Vagina (tissue), 2 donors: ENCODE measurements around the gene ROGDI. TPM values are rescaled to one million over a fixed set of nuclear protein-coding genes. Genes with fewer than 3 reads are reported as not detected.

Experiments
- DNase-seq, 2 donors: peaks; one replicate each; pipeline ENCODE4 v3.0.0-alpha.2; 2017; ENCODE audit errors: extremely low spot score in 2 of 2
- H3K27ac ChIP-seq: fragments of 200-600 bp; sonication (generic); one replicate; pipeline ENCODE4 v1.5.1; 2019
- H3K27me3 ChIP-seq: fragments of 200-600 bp; sonication (generic); one replicate; pipeline ENCODE4 v1.5.1; 2019
- H3K36me3 ChIP-seq, 2 donors: fragments of 200-600 bp; sonication (generic); one replicate each; pipeline ENCODE4 v1.5.1; 2017 to 2019
- H3K4me1 ChIP-seq: fragments of 200-600 bp; sonication (generic); one replicate; pipeline ENCODE4 v1.5.1; 2019
- H3K4me3 ChIP-seq, 2 donors: fragments of 200-600 bp; sonication (generic); 1 replicate in 1 of 2; 2 replicates in 1 of 2; pipeline ENCODE4 v1.5.1; 2016 to 2019
- H3K9me3 ChIP-seq: fragments of 200-600 bp; sonication (generic); one replicate; pipeline ENCODE4 v1.5.1; 2019
- CTCF ChIP-seq, 3 experiments: fragments of 450-650 bp in 2 of 3; fragments of 200-600 bp in 1 of 3; sonication (generic) in 1 of 3; IDR thresholded peaks; one replicate each; pipeline ENCODE4 v1.5.1; 2017 to 2019; ENCODE audit warnings: antibody characterized with exemption in 3 of 3, mild to moderate bottlenecking in 2 of 3, moderate library complexity in 2 of 3
- POLR2A ChIP-seq, 2 donors: fragments of 450-650 bp; IDR thresholded peaks; one replicate each; pipeline ENCODE4 v1.6.1; 2017; ENCODE audit warnings: antibody characterized with exemption in 2 of 2, mild to moderate bottlenecking in 2 of 2, moderate library complexity in 2 of 2
- POLR2AphosphoS5 ChIP-seq, 2 donors: sonication (generic); formaldehyde crosslinking; IDR thresholded peaks; one replicate each; pipeline ENCODE4 v1.9.0; 2017; ENCODE audit warnings: antibody characterized with exemption in 2 of 2, mild to moderate bottlenecking in 2 of 2, low read depth in 1 of 2; ENCODE audit not compliant: insufficient read depth in 1 of 2
- intact Hi-C: fragments of 100-400 bp; cut with DNase I; formaldehyde crosslinking; loops from one replicate; pipeline ENCODE4 v1.15.1; 2023
- total RNA-seq: library from RNA; depleted of rRNA; stranded (reverse); fragments of >200 nt; gene quantifications from one replicate; pipeline ENCODE4 v1.2.3, GENCODE V29; 2016

ROGDI gene
- total RNA-seq, 1 donor from 2014 or later: 14.0 TPM

DNA sequence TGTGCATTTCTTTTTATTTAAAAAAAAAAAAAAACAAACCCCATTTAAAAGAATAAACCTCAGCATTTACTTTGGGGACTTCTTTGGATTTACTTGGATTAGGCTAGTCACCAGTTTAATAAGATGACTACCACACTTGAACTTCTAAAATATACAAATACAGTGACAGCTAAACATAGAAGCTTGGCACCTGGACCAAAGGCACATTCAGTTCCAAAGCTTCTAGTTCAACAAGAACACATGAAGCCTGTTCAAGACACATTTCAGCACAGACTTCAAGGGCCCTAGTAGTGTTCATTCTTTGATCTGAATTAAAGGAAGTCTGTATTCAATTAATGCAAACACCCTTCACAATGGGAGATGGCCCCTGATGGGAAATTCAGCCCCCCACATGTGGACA, 11.6 kb upstream of the ROGDI start:
- no peak for DNase-seq
- intact Hi-C loops: no loop called here
- H3K4me3 ChIP-seq: no peak overlapping the region
- H3K36me3 ChIP-seq: peaks cover 0 to 90% of the 10 kb centered on the region in 2 donors
- TF ChIP-seq POLR2A (IDR thresholded peaks at IDR 0.05) (no peak), POLR2AphosphoS5 (IDR thresholded peaks at IDR 0.05; ENCODE audit: insufficient read depth in 1 of 2, low read depth in 1 of 2) (no peak)
- H3K9me3 ChIP-seq: no peaks in the 10 kb centered on the region
- H3K4me1 ChIP-seq: no peaks in the 10 kb centered on the region
- no peak overlapping the region for H3K27ac ChIP-seq
- H3K27me3 ChIP-seq: no peaks in the 10 kb centered on the region

DNA sequence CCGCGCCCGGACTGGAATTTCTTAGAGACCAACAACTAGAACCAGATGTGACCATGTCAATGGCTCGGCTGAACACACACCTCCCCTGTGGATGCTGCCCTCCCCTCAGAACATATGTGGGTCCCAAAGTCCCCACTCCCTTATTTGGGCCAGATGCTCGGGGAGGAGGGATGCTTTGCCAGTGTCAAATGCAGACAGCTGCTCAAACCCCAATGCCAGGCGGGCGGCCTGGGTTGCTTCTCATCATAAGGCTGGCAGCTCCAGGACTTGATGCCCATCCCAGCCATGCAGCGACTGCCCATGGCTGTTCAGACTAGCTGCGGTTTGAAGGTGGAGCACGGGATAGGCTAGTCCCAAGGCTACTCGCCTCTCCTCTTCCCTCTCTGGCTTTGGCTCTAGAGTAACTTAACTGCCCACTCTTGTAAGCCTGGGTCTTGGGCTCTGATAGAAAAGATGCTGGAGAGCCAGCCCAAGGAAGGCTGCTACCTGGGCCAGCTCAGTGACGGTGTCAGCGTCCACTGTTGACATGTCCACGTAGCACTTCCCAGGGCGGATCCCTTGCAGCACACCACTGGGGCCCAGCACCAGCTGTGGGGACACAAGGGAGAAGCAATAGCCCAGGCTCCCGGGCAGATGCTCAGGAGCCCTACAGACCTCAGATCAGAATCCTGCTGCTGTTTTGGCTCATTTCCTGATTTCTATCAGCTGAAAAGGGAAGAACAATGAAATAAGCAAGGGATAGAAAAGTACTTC, 11.0 kb upstream of the ROGDI start:
- no peaks in the 10 kb centered on the region for H3K27me3 ChIP-seq
- intact Hi-C loops: no loop called here
- TF ChIP-seq POLR2A (IDR thresholded peaks at IDR 0.05): no peak
- TF ChIP-seq CTCF (IDR thresholded peaks at IDR 0.05): no peak
- TF ChIP-seq POLR2AphosphoS5 (IDR thresholded peaks at IDR 0.05; ENCODE audit: insufficient read depth in 1 of 2, low read depth in 1 of 2): no peak
- H3K27ac ChIP-seq: no peak overlapping the region
- H3K36me3 ChIP-seq: peaks cover 0 to 86% of the 10 kb centered on the region in 2 donors
- no peak for DNase-seq
- no peak overlapping the region for H3K4me3 ChIP-seq
- no peaks in the 10 kb centered on the region for H3K9me3 ChIP-seq
- H3K4me1 ChIP-seq: no peaks in the 10 kb centered on the region

DNA sequence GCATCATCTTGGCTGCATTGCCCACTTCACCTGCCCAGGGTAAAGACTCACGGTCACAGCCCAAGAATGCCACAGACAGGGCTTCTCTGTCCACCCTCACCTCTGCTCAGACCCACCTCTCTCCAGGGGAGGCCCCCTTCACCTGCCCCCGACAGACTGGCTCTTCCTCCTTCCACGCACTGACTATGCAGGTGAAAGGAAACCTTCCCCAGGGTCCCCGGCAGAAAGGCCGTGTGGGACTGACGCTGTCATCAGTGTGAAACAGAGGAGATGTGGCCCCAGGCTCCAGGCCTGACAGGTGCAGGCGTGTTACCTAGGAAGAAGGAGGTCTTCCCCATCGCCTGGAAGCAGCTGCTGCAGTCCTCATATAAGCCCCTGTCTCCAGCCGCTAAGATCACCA, 9.3 kb upstream of the ROGDI start:
- Histone ChIP-seq H3K9me3 (no peaks in the 10 kb centered on the region), H3K27ac (no peak overlapping the region), H3K4me3 (no peak overlapping the region), H3K36me3 (peaks cover 0 to 83% of the 10 kb centered on the region in 2 donors), H3K27me3 (no peaks in the 10 kb centered on the region), H3K4me1 (no peaks in the 10 kb centered on the region)
- DNase-seq: no peak
- intact Hi-C loops: no loop called here
- no peak for TF ChIP-seq POLR2AphosphoS5 (IDR thresholded peaks at IDR 0.05; ENCODE audit: insufficient read depth in 1 of 2, low read depth in 1 of 2)
- no peak for TF ChIP-seq POLR2A (IDR thresholded peaks at IDR 0.05)
- no peak for TF ChIP-seq CTCF (IDR thresholded peaks at IDR 0.05)

GRCh38 chr16:4811242-4811641, 8.8 kb upstream of the ROGDI start:
- Histone ChIP-seq H3K27me3 (no peaks in the 10 kb centered on the region), H3K4me3 (no peak overlapping the region), H3K9me3 (no peaks in the 10 kb centered on the region), H3K27ac (no peak overlapping the region), H3K36me3 (peaks cover 0 to 81% of the 10 kb centered on the region in 2 donors), H3K4me1 (no peaks in the 10 kb centered on the region)
- TF ChIP-seq POLR2AphosphoS5 (IDR thresholded peaks at IDR 0.05; ENCODE audit: insufficient read depth in 1 of 2, low read depth in 1 of 2) (no peak), CTCF (IDR thresholded peaks at IDR 0.05) (no peak), POLR2A (IDR thresholded peaks at IDR 0.05) (no peak)
- DNase-seq: no peak
- intact Hi-C loops: no loop called here

DNA sequence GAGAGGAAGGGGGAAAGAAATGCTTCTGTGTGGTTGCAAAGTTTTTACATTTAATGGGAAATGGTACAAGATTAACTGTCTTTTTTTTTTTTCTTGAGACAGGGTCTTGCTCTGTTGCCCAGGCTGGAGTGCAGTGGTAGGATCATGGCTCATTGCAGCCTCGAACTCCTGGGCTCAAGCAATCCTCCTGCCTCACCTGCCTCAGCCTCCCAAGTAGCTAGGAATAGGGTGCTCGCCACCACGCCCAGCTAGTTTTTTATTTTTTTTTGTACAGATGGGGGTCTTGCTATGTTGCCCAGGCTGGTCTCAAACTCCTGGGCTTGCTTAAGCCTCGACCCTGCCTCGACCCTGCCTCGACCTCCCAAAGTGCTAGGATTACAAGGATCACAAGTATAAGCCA, 3.8 kb upstream of the ROGDI start:
- Histone ChIP-seq H3K27me3 (no peaks in the 10 kb centered on the region), H3K4me1 (peaks cover 15% of the 10 kb centered on the region), H3K27ac (no peak overlapping the region), H3K36me3 (peaks cover 0 to 48% of the 10 kb centered on the region in 2 donors), H3K9me3 (no peaks in the 10 kb centered on the region), H3K4me3 (no peak overlapping the region)
- TF ChIP-seq POLR2A (IDR thresholded peaks at IDR 0.05) (no peak), POLR2AphosphoS5 (IDR thresholded peaks at IDR 0.05; ENCODE audit: insufficient read depth in 1 of 2, low read depth in 1 of 2) (no peak), CTCF (IDR thresholded peaks at IDR 0.05) (no peak)
- DNase-seq: no peak
- intact Hi-C loops: no loop called here
